Measurements from ENCODE around the gene UBA7. TPM values are rescaled to one million over a fixed set of nuclear protein-coding genes. Genes with fewer than 3 reads are reported as not detected.

UBA7 gene
- total RNA-seq, 1 donor from 2014 or later, result 26.7 TPM

GRCh38 chr3:49806850-49807249 lies 6.9 kb downstream of the UBA7 start:
- ATAC-seq (no peak), DNase-seq (no peak)
- intact Hi-C loops (cut with micrococcal nuclease), result no loop called here

- DNase-seq (peak; percentile 40), ATAC-seq (no peak)
- intact Hi-C loops (cut with micrococcal nuclease), result no loop called here
Measured at GRCh38 chr3:49805897-49806701, 7.7 kb downstream of the UBA7 start.

- ATAC-seq, result peak; percentile 72
- peak; percentile 92 for DNase-seq
- intact Hi-C loops (cut with micrococcal nuclease), result no loop called here
Measured at GRCh38 chr3:49805367-49805782, 8.4 kb downstream of the UBA7 start.

GRCh38 chr3:49804141-49805041 lies 9.4 kb downstream of the UBA7 start:
- intact Hi-C loops (cut with micrococcal nuclease), result loop anchor here (5.0 kb wide), 1 partner anchor 38 kb away; no protein-coding TSS in a partner anchor
- ATAC-seq (no peak), DNase-seq (peak; percentile 61)

GRCh38 chr3:49803465-49804140 lies 10.2 kb downstream of the UBA7 start:
- intact Hi-C loops (cut with micrococcal nuclease), result loop anchor here (5.0 kb wide), 1 partner anchor 39 kb away; no protein-coding TSS in a partner anchor
- peak; percentile 1 for ATAC-seq
- peak; percentile 45 for DNase-seq

GRCh38 chr3:49802719-49803464 lies 10.9 kb downstream of the UBA7 start, which contains the start of gene INKA1:
INKA1 (plus strand) TSS chr3:49803261; CDS start chr3:49803393, 132 bp downstream.
- peak; percentile 94 for DNase-seq
- intact Hi-C loops (cut with micrococcal nuclease), result loop anchor here (5.0 kb wide), 1 partner anchor 39 kb away; no protein-coding TSS in a partner anchor
- peak; percentile 82 for ATAC-seq

GRCh38 chr3:49801160-49801559 lies 12.6 kb downstream of the UBA7 start:
- intact Hi-C loops (cut with micrococcal nuclease), result loop anchor here (5.0 kb wide), 1 partner anchor 41 kb away; no protein-coding TSS in a partner anchor

GRCh38 chr3:49799761-49800160 lies 14.0 kb downstream of the UBA7 start, which contains the start of gene CDHR4:
CDHR4 (minus strand) TSS chr3:49799873; CDS start chr3:49799812, 61 bp downstream.
- ATAC-seq (no peak), DNase-seq (peak; percentile 39)
- intact Hi-C loops (cut with micrococcal nuclease), result loop anchor here (5.0 kb wide), 1 partner anchor 43 kb away; no protein-coding TSS in a partner anchor

More at GRCh38 chr3:49801160-49801559, 12.6 kb downstream of the UBA7 start:
- no peak for ATAC-seq
- DNase-seq, result no peak

- intact Hi-C loops (cut with micrococcal nuclease), result no loop called here
- no peak for ATAC-seq
- no peak for DNase-seq
Measured at GRCh38 chr3:49799105-49799504, 14.6 kb downstream of the UBA7 start.

GRCh38 chr3:49794926-49795905 lies 18.5 kb downstream of the UBA7 start:
- ATAC-seq (no peak), DNase-seq (no peak)
- intact Hi-C loops (cut with micrococcal nuclease), result no loop called here

- ATAC-seq (no peak), DNase-seq (no peak)
- intact Hi-C loops (cut with micrococcal nuclease), result no loop called here
Measured at GRCh38 chr3:49794431-49794830, 19.3 kb downstream of the UBA7 start.

GRCh38 chr3:49793486-49794085 lies 20.2 kb downstream of the UBA7 start:
- DNase-seq (no peak), ATAC-seq (no peak)
- intact Hi-C loops (cut with micrococcal nuclease), result no loop called here

- intact Hi-C loops (cut with micrococcal nuclease), result no loop called here
- ATAC-seq, result no peak
- DNase-seq, result no peak
Measured at GRCh38 chr3:49792371-49793150, 21.2 kb downstream of the UBA7 start.

- ATAC-seq, result no peak
- DNase-seq, result no peak
- intact Hi-C loops (cut with micrococcal nuclease), result no loop called here
Measured at GRCh38 chr3:49791571-49791970, 22.2 kb downstream of the UBA7 start.

GRCh38 chr3:49790626-49791411 lies 22.9 kb downstream of the UBA7 start:
- intact Hi-C loops (cut with micrococcal nuclease), result no loop called here
- ATAC-seq (no peak), DNase-seq (no peak)

Data from left ventricle myocardium superior (tissue), 1 donor.